ENCODE results near the gene DMBX1. TPM values are rescaled to one million over a fixed set of nuclear protein-coding genes. Genes with fewer than 3 reads are reported as not detected.

Gene DMBX1
- total RNA-seq, 2 experiments from 2014 or later: 0.10 TPM; not detected in 1

DNA sequence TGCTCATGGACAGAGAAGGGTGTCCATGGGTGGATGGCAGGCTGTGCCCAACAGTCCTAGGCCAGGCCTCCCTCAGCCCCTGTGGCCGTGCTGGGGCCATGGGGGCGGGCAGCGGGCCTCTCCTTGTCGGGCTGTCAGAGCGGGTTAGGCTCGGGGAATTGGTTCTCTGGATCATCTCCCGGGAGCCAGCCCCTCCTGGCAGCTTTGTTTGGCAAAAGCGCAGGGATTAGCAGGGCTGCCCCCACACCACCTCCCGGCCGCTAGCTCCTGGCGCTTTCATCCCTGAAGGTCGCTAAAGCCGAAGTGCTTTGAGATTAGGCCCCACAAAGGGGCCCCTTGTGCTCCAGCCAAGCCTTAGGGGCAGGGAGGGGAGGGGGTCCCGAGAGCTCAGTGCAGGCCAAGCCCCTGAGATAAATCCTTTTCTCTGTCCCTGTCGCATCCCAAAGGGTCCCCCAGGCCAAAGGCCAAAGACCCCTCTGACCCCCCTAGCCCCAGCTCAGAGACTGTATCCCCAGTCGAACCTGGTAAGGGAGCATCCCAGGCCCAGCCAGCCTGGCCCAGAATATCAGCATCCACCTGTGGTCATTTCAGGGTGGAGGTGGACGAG lies 9.8 kb upstream of the DMBX1 start:
- CTCF ChIA-PET: interaction anchor here (0.7 to 2.0 kb wide), 4 partner anchors 28 to 204 kb away, joined by 3 to 10 read pairs (median 4); no protein-coding TSS in a partner anchor
- POLR2A ChIA-PET: no interaction called here
- Mint-ChIP-seq H3K4me1 (no peaks in the 10 kb centered on the region), H3K4me3 (no peak overlapping the region), H3K27ac (no peak overlapping the region), H3K27me3 (peaks cover 41% of the 10 kb centered on the region), H3K9me3 (no peaks in the 10 kb centered on the region), H3K36me3 (ENCODE audit: low read depth) (no peaks in the 10 kb centered on the region)
- DNase-seq: no peak

DNA sequence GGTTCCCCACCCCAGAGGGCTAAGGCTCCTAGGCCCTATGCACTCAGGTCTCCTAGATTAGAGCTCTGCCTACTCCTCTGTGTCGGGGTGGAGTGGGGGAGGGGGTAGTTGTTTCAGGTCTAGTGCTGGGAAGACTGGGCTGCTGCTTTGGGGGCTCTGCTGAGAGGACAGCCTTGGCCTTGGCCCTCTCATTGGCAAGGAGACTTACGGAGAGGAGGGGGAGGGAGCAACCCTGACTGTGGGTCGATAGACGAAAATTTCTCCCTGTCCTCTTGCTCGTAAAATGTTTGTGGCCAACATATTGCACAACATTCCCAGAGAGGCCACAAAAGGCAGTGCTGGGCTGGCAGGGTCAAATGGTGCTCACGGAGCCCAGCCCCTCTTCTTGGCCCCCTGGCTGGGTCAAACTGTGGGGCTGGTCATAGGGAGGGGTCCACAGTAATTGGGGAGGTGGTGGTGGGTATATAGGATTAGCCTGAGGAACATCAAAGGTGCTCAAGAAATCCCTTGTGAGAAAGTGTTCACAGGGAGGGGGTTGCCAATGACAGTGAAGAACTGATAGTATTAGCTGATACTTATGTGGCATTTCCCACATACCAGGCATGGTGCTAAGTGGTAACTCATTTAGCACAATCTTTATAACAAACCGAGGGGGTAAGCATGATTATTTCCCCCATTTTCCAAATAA lies 8.5 kb upstream of the DMBX1 start:
- POLR2A ChIA-PET: no interaction called here
- no peak for DNase-seq
- H3K4me1 Mint-ChIP-seq: no peaks in the 10 kb centered on the region
- CTCF ChIA-PET: interaction anchor here (1.5 to 2.0 kb wide), 2 partner anchors 19 to 48 kb away, joined by 4 to 10 read pairs; no protein-coding TSS in a partner anchor
- H3K9me3 Mint-ChIP-seq: no peaks in the 10 kb centered on the region
- H3K27ac Mint-ChIP-seq: no peak overlapping the region
- peaks cover 48% of the 10 kb centered on the region for H3K27me3 Mint-ChIP-seq
- H3K36me3 Mint-ChIP-seq (ENCODE audit: low read depth): no peaks in the 10 kb centered on the region
- no peak overlapping the region for H3K4me3 Mint-ChIP-seq

GRCh38 chr1:46481961-46482360 lies 7.7 kb upstream of the DMBX1 start:
- DNase-seq: no peak
- Mint-ChIP-seq H3K9me3 (no peaks in the 10 kb centered on the region), H3K27me3 (peaks cover 57% of the 10 kb centered on the region), H3K36me3 (ENCODE audit: low read depth) (no peaks in the 10 kb centered on the region), H3K27ac (no peak overlapping the region), H3K4me3 (no peak overlapping the region), H3K4me1 (no peaks in the 10 kb centered on the region)
- POLR2A ChIA-PET: no interaction called here
- CTCF ChIA-PET: interaction anchor here (0.7 to 1.5 kb wide), 2 partner anchors 18 to 47 kb away, joined by 3 to 4 read pairs; no protein-coding TSS in a partner anchor

DNA sequence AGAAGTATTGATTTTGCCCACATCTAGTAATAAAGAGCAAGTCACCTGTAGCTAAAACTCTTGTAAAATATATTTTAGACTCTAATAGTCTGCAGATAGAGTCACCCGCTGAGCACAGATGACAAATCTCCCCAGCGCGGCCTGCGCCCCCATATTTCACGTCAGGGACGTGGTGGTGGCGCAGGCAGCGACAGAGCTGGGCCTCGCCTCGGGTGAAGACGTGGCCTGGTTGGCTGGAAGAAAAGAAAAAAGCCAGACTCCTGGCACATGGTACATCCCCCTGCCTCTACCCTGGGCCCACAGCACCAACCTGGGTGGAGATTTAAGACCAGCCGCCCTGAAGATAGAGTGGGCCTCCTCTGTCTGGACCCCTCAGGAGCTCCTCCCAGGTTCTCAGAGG lies 6.0 kb upstream of the DMBX1 start:
- H3K27me3 Mint-ChIP-seq: peaks cover 71% of the 10 kb centered on the region
- no peaks in the 10 kb centered on the region for H3K36me3 Mint-ChIP-seq (ENCODE audit: low read depth)
- no peak overlapping the region for H3K4me3 Mint-ChIP-seq
- no peak overlapping the region for H3K27ac Mint-ChIP-seq
- peaks cover 2% of the 10 kb centered on the region for H3K4me1 Mint-ChIP-seq
- H3K9me3 Mint-ChIP-seq: no peaks in the 10 kb centered on the region
- POLR2A ChIA-PET: no interaction called here
- CTCF ChIA-PET: interaction anchor here (1.0 kb wide), 1 partner anchor 25 kb away, joined by 3 read pairs; no protein-coding TSS in a partner anchor
- no peak for DNase-seq

- peaks cover 14% of the 10 kb centered on the region for H3K4me1 Mint-ChIP-seq
- CTCF ChIA-PET: no interaction called here
- H3K36me3 Mint-ChIP-seq (ENCODE audit: low read depth): peaks cover 1% of the 10 kb centered on the region
- no peak overlapping the region for H3K4me3 Mint-ChIP-seq
- no peaks in the 10 kb centered on the region for H3K9me3 Mint-ChIP-seq
- H3K27ac Mint-ChIP-seq: no peak overlapping the region
- H3K27me3 Mint-ChIP-seq: peaks cover 85% of the 10 kb centered on the region
- POLR2A ChIA-PET: no interaction called here
- DNase-seq: no peak
These were observed 4.7 kb upstream of the DMBX1 start for GRCh38 chr1:46484783-46485490.

- CTCF ChIA-PET: interaction anchor here (0.6 to 2.5 kb wide), 2 partner anchors 26 to 43 kb away, joined by 3 to 8 read pairs; no protein-coding TSS in a partner anchor
- H3K4me3 Mint-ChIP-seq: no peak overlapping the region
- no peaks in the 10 kb centered on the region for H3K9me3 Mint-ChIP-seq
- DNase-seq: no peak
- H3K4me1 Mint-ChIP-seq: peaks cover 17% of the 10 kb centered on the region
- H3K36me3 Mint-ChIP-seq (ENCODE audit: low read depth): peaks cover 3% of the 10 kb centered on the region
- peaks cover 86% of the 10 kb centered on the region for H3K27me3 Mint-ChIP-seq
- no peak overlapping the region for H3K27ac Mint-ChIP-seq
- POLR2A ChIA-PET: no interaction called here
These were observed 3.8 kb upstream of the DMBX1 start for GRCh38 chr1:46485564-46486431.

GRCh38 chr1:46486432-46487015 lies 3.1 kb upstream of the DMBX1 start:
- ChIA-PET POLR2A (no interaction called here), CTCF (interaction anchor here (0.6 to 2.5 kb wide), 3 partner anchors 27 to 42 kb away, joined by 3 to 8 read pairs (median 3); no protein-coding TSS in a partner anchor)
- peaks cover 3% of the 10 kb centered on the region for H3K36me3 Mint-ChIP-seq (ENCODE audit: low read depth)
- H3K27ac Mint-ChIP-seq: no peak overlapping the region
- H3K27me3 Mint-ChIP-seq: peaks cover 85% of the 10 kb centered on the region
- H3K4me1 Mint-ChIP-seq: peaks cover 17% of the 10 kb centered on the region
- DNase-seq: no peak
- no peaks in the 10 kb centered on the region for H3K9me3 Mint-ChIP-seq
- no peak overlapping the region for H3K4me3 Mint-ChIP-seq

GRCh38 chr1:46487818-46488218 lies 1.8 kb upstream of the DMBX1 start:
- no peak for DNase-seq
- Mint-ChIP-seq H3K4me1 (peaks cover 17% of the 10 kb centered on the region), H3K27me3 (peaks cover 90% of the 10 kb centered on the region), H3K4me3 (no peak overlapping the region), H3K27ac (no peak overlapping the region), H3K36me3 (ENCODE audit: low read depth) (peaks cover 3% of the 10 kb centered on the region), H3K9me3 (no peaks in the 10 kb centered on the region)
- POLR2A ChIA-PET: no interaction called here
- CTCF ChIA-PET: interaction anchor here (2.4 to 2.5 kb wide), 2 partner anchors 10 to 41 kb away, joined by 8 to 9 read pairs; no protein-coding TSS in a partner anchor

DNA sequence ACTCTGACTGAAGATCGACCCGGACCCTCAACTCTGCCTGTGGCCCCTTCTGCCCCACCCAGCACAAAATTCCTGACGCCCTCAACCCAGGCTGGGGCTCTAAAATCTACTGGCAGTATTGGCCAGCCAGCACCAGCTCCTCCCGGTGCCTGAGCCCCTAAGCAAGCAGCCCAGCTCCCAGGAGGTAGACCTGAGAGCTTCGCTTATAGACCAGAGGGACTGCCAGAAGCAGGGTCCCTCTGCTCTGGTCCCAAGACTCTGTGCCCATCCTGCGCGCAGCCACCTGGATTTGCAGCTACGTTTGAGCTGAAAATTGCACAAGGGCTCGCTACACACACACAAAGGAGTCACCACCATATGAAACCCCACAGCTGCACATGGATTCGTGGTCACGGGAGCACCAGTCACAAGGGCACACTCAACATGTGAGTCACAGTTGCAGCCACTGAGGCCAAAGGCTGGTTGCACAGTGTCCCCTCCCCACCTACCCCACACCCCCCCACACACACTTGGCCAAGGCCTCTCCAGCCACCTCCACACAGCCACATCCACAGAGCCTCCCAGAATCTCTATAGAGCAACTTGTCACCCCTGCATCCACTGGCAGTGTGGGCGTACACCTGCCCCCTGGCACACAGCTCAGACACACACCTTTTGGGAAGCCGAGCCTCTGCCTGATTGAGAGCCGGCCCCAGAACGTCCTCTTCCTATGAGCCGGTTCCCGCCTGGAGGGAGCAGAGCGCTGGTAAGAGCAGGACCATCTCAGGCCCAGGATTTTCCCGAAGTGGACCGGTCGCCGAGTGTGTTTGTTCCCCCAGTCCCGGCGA lies 1.1 kb upstream of the DMBX1 start:
- ChIA-PET POLR2A (no interaction called here), CTCF (interaction anchor here (0.7 to 2.5 kb wide), 3 partner anchors 11 to 1082 kb away, joined by 3 to 9 read pairs (median 8); no protein-coding TSS in a partner anchor)
- DNase-seq: no peak
- Mint-ChIP-seq H3K27me3 (peaks cover 92% of the 10 kb centered on the region), H3K36me3 (ENCODE audit: low read depth) (peaks cover 3% of the 10 kb centered on the region), H3K4me3 (peak overlapping the region; percentile 50), H3K4me1 (peaks cover 17% of the 10 kb centered on the region), H3K27ac (no peak overlapping the region), H3K9me3 (no peaks in the 10 kb centered on the region)

- peak overlapping the region; percentile 0 for H3K27ac Mint-ChIP-seq
- POLR2A ChIA-PET: no interaction called here
These were observed 433 bp upstream of the DMBX1 start for GRCh38 chr1:46489169-46489637.

GRCh38 chr1:46490406-46490655 lies 695 bp downstream of the DMBX1 start:
- POLR2A ChIA-PET: no interaction called here
- Mint-ChIP-seq H3K4me1 (peaks cover 17% of the 10 kb centered on the region), H3K4me3 (peak overlapping the region; percentile 53), H3K27ac (no peak overlapping the region), H3K9me3 (no peaks in the 10 kb centered on the region), H3K36me3 (ENCODE audit: low read depth) (peaks cover 3% of the 10 kb centered on the region), H3K27me3 (peaks cover 92% of the 10 kb centered on the region)
- CTCF ChIA-PET: no interaction called here
- DNase-seq: no peak

More at GRCh38 chr1:46489169-46489637, 433 bp upstream of the DMBX1 start:
- Mint-ChIP-seq H3K4me3 (peak overlapping the region; percentile 50), H3K4me1 (peaks cover 17% of the 10 kb centered on the region), H3K36me3 (ENCODE audit: low read depth) (peaks cover 3% of the 10 kb centered on the region), H3K27me3 (peaks cover 92% of the 10 kb centered on the region), H3K9me3 (no peaks in the 10 kb centered on the region)
- CTCF ChIA-PET: interaction anchor here (0.7 to 2.4 kb wide), 3 partner anchors 11 to 44 kb away, joined by 3 to 9 read pairs (median 4); no protein-coding TSS in a partner anchor
- DNase-seq: no peak

Data from activated CD4-positive, alpha-beta T cell treated with anti-CD3 and anti-CD28 coated beads, Interleukin-2, amount 10 ng/mL, durations not matched to agents 7 days and 5 days (primary cell).